ENCODE measurements around the gene SLC16A7.

The SLC16A7 gene

DNA sequence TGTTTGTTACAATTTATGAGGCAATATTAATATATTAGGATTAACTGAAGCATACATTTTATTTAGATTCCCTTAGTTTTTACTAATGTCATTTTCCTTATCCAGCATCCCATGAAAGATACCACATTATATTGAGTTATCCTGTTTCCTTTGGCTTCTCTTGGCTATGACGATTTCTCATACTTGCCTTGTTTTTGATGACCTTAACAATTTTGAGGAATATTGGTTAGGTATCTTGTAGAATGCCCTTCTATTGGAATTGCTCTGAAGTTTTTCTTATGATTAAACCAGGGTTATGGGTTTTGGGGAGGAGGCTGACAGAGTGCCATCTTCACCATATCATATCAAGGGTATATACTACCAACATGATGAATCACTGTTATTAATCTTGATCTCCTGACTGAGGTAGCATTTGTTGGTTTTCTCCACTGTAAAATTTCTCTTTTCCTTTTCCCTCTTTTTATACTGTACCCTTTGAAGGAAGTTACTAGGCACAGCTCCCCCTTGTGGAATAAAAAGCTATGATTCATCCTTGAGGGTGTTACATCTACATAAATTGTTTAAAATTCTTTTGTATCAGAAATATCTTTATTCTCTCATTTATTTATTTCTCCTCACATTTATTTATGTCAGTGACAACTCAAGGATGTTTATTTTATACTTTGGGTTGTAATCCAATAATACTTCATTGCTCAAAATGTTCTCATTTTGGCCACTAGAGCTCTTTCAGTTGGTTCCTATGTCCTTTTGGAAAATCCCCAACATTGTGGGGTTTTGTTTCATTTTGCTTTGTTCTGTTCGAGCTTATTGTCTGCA lies 239.0 kb downstream of the SLC16A7 start:
- no peak overlapping the region for H3K4me3 ChIP-seq (ENCODE audit: low read depth, low read length)
- TF ChIP-seq, protein P1, sequence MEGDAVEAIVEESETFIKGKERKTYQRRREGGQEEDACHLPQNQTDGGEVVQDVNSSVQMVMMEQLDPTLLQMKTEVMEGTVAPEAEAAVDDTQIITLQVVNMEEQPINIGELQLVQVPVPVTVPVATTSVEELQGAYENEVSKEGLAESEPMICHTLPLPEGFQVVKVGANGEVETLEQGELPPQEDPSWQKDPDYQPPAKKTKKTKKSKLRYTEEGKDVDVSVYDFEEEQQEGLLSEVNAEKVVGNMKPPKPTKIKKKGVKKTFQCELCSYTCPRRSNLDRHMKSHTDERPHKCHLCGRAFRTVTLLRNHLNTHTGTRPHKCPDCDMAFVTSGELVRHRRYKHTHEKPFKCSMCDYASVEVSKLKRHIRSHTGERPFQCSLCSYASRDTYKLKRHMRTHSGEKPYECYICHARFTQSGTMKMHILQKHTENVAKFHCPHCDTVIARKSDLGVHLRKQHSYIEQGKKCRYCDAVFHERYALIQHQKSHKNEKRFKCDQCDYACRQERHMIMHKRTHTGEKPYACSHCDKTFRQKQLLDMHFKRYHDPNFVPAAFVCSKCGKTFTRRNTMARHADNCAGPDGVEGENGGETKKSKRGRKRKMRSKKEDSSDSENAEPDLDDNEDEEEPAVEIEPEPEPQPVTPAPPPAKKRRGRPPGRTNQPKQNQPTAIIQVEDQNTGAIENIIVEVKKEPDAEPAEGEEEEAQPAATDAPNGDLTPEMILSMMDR (IDR thresholded peaks at IDR 0.05; ENCODE audit: low read depth, low read length, missing control alignments) = peak; percentile 25
- in situ Hi-C loops (cut with HindIII; ENCODE audit: low sequenced_read_pairs) = no loop called here
- no peak for DNase-seq (ENCODE audit: low read depth)
